ENCODE measurements around the gene LONRF2. TPM values are rescaled to one million over a fixed set of nuclear protein-coding genes. Genes with fewer than 3 reads are reported as not detected.

The LONRF2 gene
- total RNA-seq, 6 donors from 2014 or later = 3.0 to 7.9 (median 4.2) TPM

DNA sequence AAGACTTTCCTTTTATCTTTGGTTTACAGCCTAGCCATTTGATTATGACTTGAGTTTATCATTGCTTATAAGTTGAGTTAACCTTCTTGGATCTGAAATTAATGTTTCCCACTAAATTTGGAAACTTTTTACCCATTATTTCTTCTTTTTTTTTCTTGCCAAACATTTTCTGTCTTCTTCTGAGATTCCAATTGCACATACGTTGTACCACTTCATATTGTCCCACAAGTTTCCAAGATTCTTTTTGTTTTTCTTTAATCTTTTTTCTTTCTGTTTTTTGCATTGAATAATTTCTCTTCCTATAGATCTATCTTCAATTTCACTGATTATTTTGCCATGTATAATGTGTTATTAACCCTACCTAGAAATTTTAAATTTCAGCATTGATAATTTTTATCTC is 18.6 kb downstream of the LONRF2 start:
- ATAC-seq (ENCODE audit: low FRiP score in 2 of 2) (no peak), DNase-seq (no peak)

DNA sequence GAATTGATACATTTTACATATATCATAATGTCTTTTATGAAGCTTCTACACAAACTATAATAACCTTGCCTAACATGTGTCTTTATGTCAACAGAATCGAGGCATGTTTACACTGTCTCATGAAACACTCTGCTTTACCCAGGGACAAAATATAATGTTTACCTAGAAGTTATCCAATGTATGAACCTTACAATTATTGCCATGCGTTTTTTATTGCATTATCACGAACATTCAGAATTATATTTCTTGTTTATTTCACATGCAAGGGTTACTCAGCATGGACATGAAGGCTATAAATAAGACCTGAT is 19.8 kb downstream of the LONRF2 start:
- H3K4me3 ChIP-seq = no peak overlapping the region
- no peak overlapping the region for H3K27ac ChIP-seq
- 72 to 78% methylated on average over 3 of the region's 3 CpGs for WGBS, 2 donors
- no peak for TF ChIP-seq POLR2AphosphoS5 (IDR thresholded peaks at IDR 0.05)
- no peak for TF ChIP-seq POLR2A (IDR thresholded peaks at IDR 0.05)
- no peak for TF ChIP-seq EP300 (IDR thresholded peaks at IDR 0.05)
- TF ChIP-seq, protein P1, sequence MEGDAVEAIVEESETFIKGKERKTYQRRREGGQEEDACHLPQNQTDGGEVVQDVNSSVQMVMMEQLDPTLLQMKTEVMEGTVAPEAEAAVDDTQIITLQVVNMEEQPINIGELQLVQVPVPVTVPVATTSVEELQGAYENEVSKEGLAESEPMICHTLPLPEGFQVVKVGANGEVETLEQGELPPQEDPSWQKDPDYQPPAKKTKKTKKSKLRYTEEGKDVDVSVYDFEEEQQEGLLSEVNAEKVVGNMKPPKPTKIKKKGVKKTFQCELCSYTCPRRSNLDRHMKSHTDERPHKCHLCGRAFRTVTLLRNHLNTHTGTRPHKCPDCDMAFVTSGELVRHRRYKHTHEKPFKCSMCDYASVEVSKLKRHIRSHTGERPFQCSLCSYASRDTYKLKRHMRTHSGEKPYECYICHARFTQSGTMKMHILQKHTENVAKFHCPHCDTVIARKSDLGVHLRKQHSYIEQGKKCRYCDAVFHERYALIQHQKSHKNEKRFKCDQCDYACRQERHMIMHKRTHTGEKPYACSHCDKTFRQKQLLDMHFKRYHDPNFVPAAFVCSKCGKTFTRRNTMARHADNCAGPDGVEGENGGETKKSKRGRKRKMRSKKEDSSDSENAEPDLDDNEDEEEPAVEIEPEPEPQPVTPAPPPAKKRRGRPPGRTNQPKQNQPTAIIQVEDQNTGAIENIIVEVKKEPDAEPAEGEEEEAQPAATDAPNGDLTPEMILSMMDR (IDR thresholded peaks at IDR 0.05) = no peak
- H3K9me3 ChIP-seq = peaks cover 0 to 5% (median 0%) of the 10 kb centered on the region in 4 donors
- ATAC-seq (ENCODE audit: low FRiP score in 2 of 2) = no peak
- no peaks in the 10 kb centered on the region for H3K4me1 ChIP-seq
- no peak for DNase-seq
- no peaks in the 10 kb centered on the region for H3K27me3 ChIP-seq
- peaks cover 0 to 2% (median 0%) of the 10 kb centered on the region in 4 donors for H3K36me3 ChIP-seq

More for the DNA sequence above, 18.6 kb downstream of the LONRF2 start:
- Histone ChIP-seq H3K4me3 (no peak overlapping the region), H3K36me3 (peaks cover 0 to 2% (median 0%) of the 10 kb centered on the region in 4 donors), H3K9me3 (peaks cover 0 to 5% (median 0%) of the 10 kb centered on the region in 4 donors), H3K27ac (no peak overlapping the region), H3K27me3 (no peaks in the 10 kb centered on the region), H3K4me1 (no peaks in the 10 kb centered on the region)
- TF ChIP-seq EP300 (IDR thresholded peaks at IDR 0.05) = no peak
- no peak for TF ChIP-seq POLR2AphosphoS5 (IDR thresholded peaks at IDR 0.05)
- WGBS, 2 donors = 83 to 91% methylated on average over 1 of the region's 1 CpG

DNA sequence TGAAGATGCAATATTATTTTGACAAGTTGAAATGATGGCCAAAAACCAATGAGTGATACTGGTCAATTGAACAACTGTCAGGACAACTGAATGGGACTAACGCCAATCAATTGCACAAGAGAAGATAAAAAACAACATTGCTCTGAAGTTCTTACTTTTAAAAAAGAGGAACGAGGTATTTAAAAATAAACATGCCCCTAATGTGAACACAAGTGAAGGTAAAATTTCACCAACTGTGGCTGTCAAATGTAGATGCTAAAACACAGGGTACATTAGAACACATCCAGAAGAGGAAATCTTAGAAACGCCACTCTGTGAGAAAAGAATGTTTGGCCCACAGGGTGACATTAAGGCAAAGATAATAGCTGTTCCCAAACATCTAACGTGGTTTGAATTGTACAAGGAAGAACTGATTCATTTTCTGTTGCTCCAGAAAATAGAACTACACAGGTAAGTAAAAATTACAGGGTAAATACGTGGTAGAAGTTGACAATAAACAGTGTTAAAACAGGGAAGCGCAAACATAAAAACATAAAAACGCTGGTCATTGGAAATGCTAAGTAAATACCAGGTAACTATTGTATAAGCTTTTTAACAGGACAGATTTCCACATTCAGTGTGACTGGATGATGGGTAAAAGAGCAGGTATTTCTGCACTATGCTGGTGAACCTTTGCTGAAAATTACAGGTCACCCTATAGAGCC is 20.3 kb downstream of the LONRF2 start:
- Histone ChIP-seq H3K4me3 (no peak overlapping the region), H3K4me1 (no peaks in the 10 kb centered on the region), H3K9me3 (peaks cover 0 to 5% (median 0%) of the 10 kb centered on the region in 4 donors), H3K27ac (no peak overlapping the region), H3K36me3 (peaks cover 0 to 2% (median 0%) of the 10 kb centered on the region in 4 donors), H3K27me3 (no peaks in the 10 kb centered on the region)
- ATAC-seq (ENCODE audit: low FRiP score in 2 of 2) (no peak), DNase-seq (no peak)
- WGBS, 2 donors = 76 to 80% methylated on average over 7 of the region's 7 CpGs
- TF ChIP-seq POLR2AphosphoS5 (IDR thresholded peaks at IDR 0.05) (no peak), POLR2A (IDR thresholded peaks at IDR 0.05) (no peak), EP300 (IDR thresholded peaks at IDR 0.05) (no peak)
- TF ChIP-seq, protein P1 (IDR thresholded peaks at IDR 0.05) = no peak

DNA sequence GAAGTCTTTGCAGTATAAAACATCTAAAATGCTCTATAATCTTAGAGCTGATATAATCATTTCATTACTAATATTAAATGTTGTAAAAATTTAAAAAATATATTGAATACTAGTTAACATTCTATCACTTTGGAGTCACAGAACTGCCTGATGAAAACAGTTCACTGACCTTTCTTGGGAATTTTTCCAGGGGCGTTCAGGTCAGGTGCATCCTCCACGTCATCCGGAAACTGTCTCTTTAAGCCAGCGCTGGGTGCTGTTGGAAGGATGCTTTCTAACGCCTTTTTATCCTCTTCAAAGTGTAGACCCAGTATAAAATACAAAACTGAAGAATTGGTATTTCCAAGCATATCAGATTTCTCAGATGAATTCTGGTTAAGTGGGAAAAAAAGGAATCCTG is 22.8 kb downstream of the LONRF2 start:
- ATAC-seq (ENCODE audit: low FRiP score in 2 of 2) (no peak), DNase-seq (no peak)
- H3K4me1 ChIP-seq = no peaks in the 10 kb centered on the region
- H3K27ac ChIP-seq = no peak overlapping the region
- no peak for TF ChIP-seq POLR2AphosphoS5 (IDR thresholded peaks at IDR 0.05)
- TF ChIP-seq EP300 (IDR thresholded peaks at IDR 0.05) = no peak
- TF ChIP-seq, protein P1 (IDR thresholded peaks at IDR 0.05) = no peak
- TF ChIP-seq POLR2A (IDR thresholded peaks at IDR 0.05) = no peak
- no peaks in the 10 kb centered on the region for H3K27me3 ChIP-seq
- peaks cover 0 to 2% (median 0%) of the 10 kb centered on the region in 4 donors for H3K36me3 ChIP-seq
- H3K9me3 ChIP-seq = peaks cover 0 to 5% (median 0%) of the 10 kb centered on the region in 4 donors
- 72 to 88% methylated on average over 5 of the region's 5 CpGs for WGBS, 2 donors
- no peak overlapping the region for H3K4me3 ChIP-seq

DNA sequence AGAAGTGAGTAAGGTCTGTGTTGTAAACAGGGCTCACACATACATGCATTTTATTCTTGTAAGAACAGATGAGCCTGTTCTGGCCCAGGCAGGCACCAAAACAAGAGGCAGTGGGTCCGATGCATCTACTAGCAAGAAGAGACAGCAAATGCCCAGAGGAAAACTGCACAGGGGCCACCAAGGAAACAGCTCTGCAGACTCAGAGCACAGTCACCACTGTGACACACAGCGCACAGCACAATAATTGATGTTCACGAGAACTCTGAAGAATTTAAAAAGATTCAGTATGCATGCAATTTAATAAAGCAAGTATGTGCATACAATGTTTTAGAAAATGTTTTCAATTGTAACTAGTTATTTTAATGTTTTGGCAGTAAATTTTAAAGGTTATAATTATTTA is 24.8 kb downstream of the LONRF2 start:
- Histone ChIP-seq H3K27me3 (no peaks in the 10 kb centered on the region), H3K4me3 (no peak overlapping the region), H3K36me3 (peaks cover 0 to 2% (median 0%) of the 10 kb centered on the region in 4 donors), H3K4me1 (no peaks in the 10 kb centered on the region), H3K9me3 (no peaks in the 10 kb centered on the region), H3K27ac (no peak overlapping the region)
- WGBS, 2 donors = 95 to 99% methylated on average over 3 of the region's 3 CpGs
- ATAC-seq (ENCODE audit: low FRiP score in 2 of 2) (no peak), DNase-seq (no peak)
- TF ChIP-seq EP300 (IDR thresholded peaks at IDR 0.05) = no peak
- TF ChIP-seq POLR2A (IDR thresholded peaks at IDR 0.05) = no peak
- no peak for TF ChIP-seq POLR2AphosphoS5 (IDR thresholded peaks at IDR 0.05)
- TF ChIP-seq, protein P1 (IDR thresholded peaks at IDR 0.05) = no peak

Measured in upper lobe of left lung (tissue), 6 donors.